ENCODE data around the gene ARID3A. TPM values are rescaled to one million over a fixed set of nuclear protein-coding genes. Genes with fewer than 3 reads are reported as not detected.
"Not testable (repeated sequence)": the region's sequence is repeated elsewhere in the genome, so short reads cannot be mapped to it uniquely, and the experiment has no call there.

ARID3A gene
- total RNA-seq, 1 experiment from 2014 or later: 34.8 TPM

GRCh38 chr19:887072-887471 is 38.8 kb upstream of the ARID3A start:
- no peaks in the 10 kb centered on the region for H3K27me3 ChIP-seq
- no peak overlapping the region for H3K27ac ChIP-seq
- no peak overlapping the region for H3K4me3 ChIP-seq
- no peaks in the 10 kb centered on the region for H3K4me1 ChIP-seq
- H3K9me3 ChIP-seq (replicated peaks): no peaks in the 10 kb centered on the region
- peaks cover 10% of the 10 kb centered on the region; the same call in 1 of the 2 replicates for H3K36me3 ChIP-seq
- peak in 1 of 2 experiments; percentile 38 for DNase-seq

GRCh38 chr19:887599-887998 is 38.2 kb upstream of the ARID3A start:
- peaks cover 9% of the 10 kb centered on the region; the same call in 1 of the 2 replicates for H3K36me3 ChIP-seq

GRCh38 chr19:888581-889385 is 37.1 kb upstream of the ARID3A start:
- Histone ChIP-seq H3K4me1 (no peaks in the 10 kb centered on the region), H3K9me3 (replicated peaks) (no peaks in the 10 kb centered on the region), H3K27me3 (no peaks in the 10 kb centered on the region), H3K36me3 (peaks cover 6% of the 10 kb centered on the region; the same call in 1 of the 2 replicates), H3K27ac (no peak overlapping the region), H3K4me3 (no peak overlapping the region)
- DNase-seq: no peak

More at GRCh38 chr19:887599-887998, 38.2 kb upstream of the ARID3A start:
- no peak for DNase-seq
- Histone ChIP-seq H3K27ac (no peak overlapping the region), H3K27me3 (no peaks in the 10 kb centered on the region), H3K9me3 (replicated peaks) (no peaks in the 10 kb centered on the region), H3K4me3 (no peak overlapping the region), H3K4me1 (no peaks in the 10 kb centered on the region)

GRCh38 chr19:889662-890295 is 36.1 kb upstream of the ARID3A start:
- H3K36me3 ChIP-seq: peaks cover 2% of the 10 kb centered on the region; the same call in 1 of the 2 replicates

GRCh38 chr19:890831-891230 is 35.0 kb upstream of the ARID3A start:
- H3K4me3 ChIP-seq: no peak overlapping the region
- H3K27me3 ChIP-seq: no peaks in the 10 kb centered on the region
- H3K9me3 ChIP-seq (replicated peaks): no peaks in the 10 kb centered on the region
- no peaks in the 10 kb centered on the region for H3K4me1 ChIP-seq
- no peak overlapping the region for H3K27ac ChIP-seq
- no peak for DNase-seq
- peaks cover 2% of the 10 kb centered on the region; the same call in 1 of the 2 replicates for H3K36me3 ChIP-seq

More at GRCh38 chr19:889662-890295, 36.1 kb upstream of the ARID3A start:
- no peak overlapping the region for H3K27ac ChIP-seq
- no peaks in the 10 kb centered on the region for H3K4me1 ChIP-seq
- no peaks in the 10 kb centered on the region for H3K27me3 ChIP-seq
- DNase-seq: no peak
- H3K9me3 ChIP-seq (replicated peaks): no peaks in the 10 kb centered on the region
- no peak overlapping the region for H3K4me3 ChIP-seq

- H3K4me3 ChIP-seq: peak overlapping the region; percentile 99
- H3K27ac ChIP-seq; H3K27me3 ChIP-seq; H3K36me3 ChIP-seq; H3K4me1 ChIP-seq; H3K9me3 ChIP-seq (replicated peaks); DNase-seq: not testable (repeated sequence)
Measured at GRCh38 chr19:891421-892200, 34.2 kb upstream of the ARID3A start.

- peak overlapping the region; percentile 99 for H3K4me3 ChIP-seq
- no peaks in the 10 kb centered on the region for H3K9me3 ChIP-seq (replicated peaks)
- DNase-seq: peak; percentile 41 to 54
- no peaks in the 10 kb centered on the region for H3K27me3 ChIP-seq
- peaks cover 4% of the 10 kb centered on the region; the same call in 1 of the 2 replicates for H3K36me3 ChIP-seq
- no peak overlapping the region; the same call in 1 of the 2 replicates for H3K27ac ChIP-seq
- no peaks in the 10 kb centered on the region for H3K4me1 ChIP-seq
Measured at GRCh38 chr19:892243-892893, 33.5 kb upstream of the ARID3A start.

GRCh38 chr19:892894-893689 is 32.7 kb upstream of the ARID3A start, which contains the start of the genes MED16 and RNU6-9:
Gene MED16, minus strand, starts transcription at chr19:893187. Its CDS starts 2,056 bp downstream, at chr19:891131.
Gene RNU6-9, plus strand, starts transcription at chr19:893484.
- Histone ChIP-seq H3K4me1 (no peaks in the 10 kb centered on the region), H3K27ac (peak within 1 kb of the TSS; percentile 94), H3K27me3 (no peaks in the 10 kb centered on the region), H3K36me3 (peaks cover 4% of the 10 kb centered on the region; the same call in 1 of the 2 replicates), H3K9me3 (replicated peaks) (no peaks in the 10 kb centered on the region), H3K4me3 (peak within 1 kb of the TSS; percentile 99)
- peak; percentile 93 to 96 for DNase-seq

GRCh38 chr19:896434-896833 is 29.4 kb upstream of the ARID3A start:
- H3K4me3 ChIP-seq: no peak overlapping the region
- H3K27ac ChIP-seq: no peak overlapping the region
- H3K36me3 ChIP-seq: peaks cover 4% of the 10 kb centered on the region; the same call in 1 of the 2 replicates
- no peaks in the 10 kb centered on the region for H3K9me3 ChIP-seq (replicated peaks)
- no peaks in the 10 kb centered on the region for H3K4me1 ChIP-seq
- no peak for DNase-seq
- no peaks in the 10 kb centered on the region for H3K27me3 ChIP-seq

- Histone ChIP-seq H3K27ac (no peak overlapping the region), H3K9me3 (replicated peaks) (no peaks in the 10 kb centered on the region), H3K27me3 (no peaks in the 10 kb centered on the region), H3K4me1 (no peaks in the 10 kb centered on the region), H3K4me3 (no peak overlapping the region), H3K36me3 (peaks cover 4% of the 10 kb centered on the region; the same call in 1 of the 2 replicates)
- no peak for DNase-seq
Measured at GRCh38 chr19:896999-897398, 28.8 kb upstream of the ARID3A start.

GRCh38 chr19:897442-898039 is 28.3 kb upstream of the ARID3A start:
- H3K9me3 ChIP-seq (replicated peaks): no peaks in the 10 kb centered on the region
- H3K27me3 ChIP-seq: no peaks in the 10 kb centered on the region
- H3K36me3 ChIP-seq: peaks cover 4% of the 10 kb centered on the region; the same call in 1 of the 2 replicates
- H3K4me3 ChIP-seq: no peak overlapping the region
- no peak for DNase-seq
- peaks cover 2% of the 10 kb centered on the region; the same call in 1 of the 2 replicates for H3K4me1 ChIP-seq
- H3K27ac ChIP-seq: no peak overlapping the region

- peaks cover 4% of the 10 kb centered on the region; the same call in 1 of the 2 replicates for H3K4me1 ChIP-seq
- DNase-seq: peak; percentile 70 to 78
- H3K9me3 ChIP-seq (replicated peaks): no peaks in the 10 kb centered on the region
- H3K27me3 ChIP-seq: no peaks in the 10 kb centered on the region
- H3K36me3 ChIP-seq: peaks cover 4% of the 10 kb centered on the region; the same call in 1 of the 2 replicates
- H3K4me3 ChIP-seq: no peak overlapping the region
- no peak overlapping the region for H3K27ac ChIP-seq
Measured at GRCh38 chr19:898663-899062, 27.2 kb upstream of the ARID3A start.
